ENCODE data around the gene AHNAK.
A peak's percentile ranks its signal among the peaks of the same experiment; 100 is the strongest.
"Not testable (repeated sequence)": the region's sequence is repeated elsewhere in the genome, so short reads cannot be mapped to it uniquely, and the experiment has no call there.

AHNAK gene

GRCh38 chr11:62449912-62450311, 96.7 kb downstream of the AHNAK start:
- H3K4me3 ChIP-seq (ENCODE audit: low read depth, low read length); POLR2A ChIA-PET; H3K9me3 ChIP-seq (ENCODE audit: control insufficient read depth, insufficient read depth, low read depth, low read length); H3K36me3 ChIP-seq (ENCODE audit: control insufficient read depth in 2 of 2, insufficient read depth in 1 of 2, low read length in 2 of 2); H3K4me1 ChIP-seq (ENCODE audit: control insufficient read depth, insufficient read depth, low read length); H3K27ac ChIP-seq (ENCODE audit: extremely low read depth, low read depth, low read length): not testable (repeated sequence)
- CTCF ChIA-PET, result interaction anchor here (3.5 kb wide), 1 partner anchor 25 kb away, joined by 20 read pairs; no protein-coding TSS in a partner anchor

- Histone ChIP-seq H3K36me3 (ENCODE audit: control insufficient read depth in 2 of 2, insufficient read depth in 1 of 2, low read length in 2 of 2) (no peaks in the 10 kb centered on the region; a peak in 1 of 3 replicates), H3K4me1 (ENCODE audit: control insufficient read depth, insufficient read depth, low read length) (no peaks in the 10 kb centered on the region), H3K4me3 (ENCODE audit: low read depth, low read length) (no peak overlapping the region), H3K27ac (ENCODE audit: extremely low read depth, low read depth, low read length) (no peak overlapping the region), H3K9me3 (ENCODE audit: control insufficient read depth, insufficient read depth, low read depth, low read length) (no peaks in the 10 kb centered on the region)
- ChIA-PET CTCF (interaction anchor here (0.6 to 3.5 kb wide), 2 partner anchors 10 to 25 kb away, joined by 5 to 20 read pairs; no protein-coding TSS in a partner anchor), POLR2A (no interaction called here)
- TF ChIP-seq ZNF223 (tag by site-specific recombination; IDR thresholded peaks at IDR 0.05), result no peak
- TF ChIP-seq PRDM10 (tag by site-specific recombination; IDR thresholded peaks at IDR 0.05), result peak; percentile 44; the same call in 1 of the 2 replicates
Measured at GRCh38 chr11:62449451-62449851, 97.2 kb downstream of the AHNAK start.

GRCh38 chr11:62446091-62446490, 100.5 kb downstream of the AHNAK start:
- POLR2A ChIA-PET, result no interaction called here
- no peaks in the 10 kb centered on the region; a peak in 1 of 3 replicates for H3K36me3 ChIP-seq (ENCODE audit: control insufficient read depth in 2 of 2, insufficient read depth in 1 of 2, low read length in 2 of 2)
- no peaks in the 10 kb centered on the region for H3K9me3 ChIP-seq (ENCODE audit: control insufficient read depth, insufficient read depth, low read depth, low read length)
- no peaks in the 10 kb centered on the region for H3K4me1 ChIP-seq (ENCODE audit: control insufficient read depth, insufficient read depth, low read length)
- H3K27ac ChIP-seq (ENCODE audit: extremely low read depth, low read depth, low read length), result no peak overlapping the region
- H3K4me3 ChIP-seq (ENCODE audit: low read depth, low read length), result no peak overlapping the region
- TF ChIP-seq ZNF843 (tag by site-specific recombination; IDR thresholded peaks at IDR 0.05) (no peak), KLF17 (tag by site-specific recombination; IDR thresholded peaks at IDR 0.05) (0 out of 2 replicates have a peak, but pooled peaks have one; percentile 33)
- CTCF ChIA-PET, result interaction anchor here (0.7 to 1.0 kb wide), 3 partner anchors 10 to 21 kb away, joined by 3 to 8 read pairs (median 3); no protein-coding TSS in a partner anchor

- H3K9me3 ChIP-seq (ENCODE audit: control insufficient read depth, insufficient read depth, low read depth, low read length), result no peaks in the 10 kb centered on the region
- H3K4me1 ChIP-seq (ENCODE audit: control insufficient read depth, insufficient read depth, low read length), result no peaks in the 10 kb centered on the region
- no peak overlapping the region for H3K4me3 ChIP-seq (ENCODE audit: low read depth, low read length)
- H3K36me3 ChIP-seq (ENCODE audit: control insufficient read depth in 2 of 2, insufficient read depth in 1 of 2, low read length in 2 of 2), result no peaks in the 10 kb centered on the region; a peak in 1 of 3 replicates
- CTCF ChIA-PET, result interaction anchor here (0.6 to 1.3 kb wide), 5 partner anchors 21 to 622 kb away, joined by 3 to 8 read pairs (median 5); no protein-coding TSS in a partner anchor
- POLR2A ChIA-PET, result no interaction called here
- H3K27ac ChIP-seq (ENCODE audit: extremely low read depth, low read depth, low read length), result no peak overlapping the region
- TF ChIP-seq SALL2 (tag by site-specific recombination; IDR thresholded peaks at IDR 0.05; ENCODE audit: borderline replicate concordance) (no peak), ZNF280D (tag by site-specific recombination; IDR thresholded peaks at IDR 0.05) (no peak), ZFP69B (tag by site-specific recombination; IDR thresholded peaks at IDR 0.05) (no peak), TRIM28 (IDR thresholded peaks at IDR 0.05; ENCODE audit: borderline replicate concordance, low read length) (no peak), ZFP41 (tag by site-specific recombination; IDR thresholded peaks at IDR 0.05; ENCODE audit: borderline replicate concordance) (no peak), ZNF24 (tag by site-specific recombination; IDR thresholded peaks at IDR 0.05) (no peak), ZBTB7A (tag by site-specific recombination; IDR thresholded peaks at IDR 0.05; ENCODE audit: low read depth) (no peak), ZNF513 (tag by site-specific recombination; IDR thresholded peaks at IDR 0.05) (no peak), ZNF341 (tag by site-specific recombination; IDR thresholded peaks at IDR 0.05; ENCODE audit: low read depth) (no peak), BCL11B (tag by site-specific recombination; IDR thresholded peaks at IDR 0.05; ENCODE audit: low read depth) (no peak), ZNF521 (tag by site-specific recombination; IDR thresholded peaks at IDR 0.05) (no peak), OSR2 (tag by site-specific recombination; IDR thresholded peaks at IDR 0.05) (no peak), ZNF626 (tag by site-specific recombination; IDR thresholded peaks at IDR 0.05) (no peak), GLI4 (tag by site-specific recombination; IDR thresholded peaks at IDR 0.05) (no peak), ZNF48 (tag by site-specific recombination; IDR thresholded peaks at IDR 0.05) (no peak)
Measured at GRCh38 chr11:62445314-62445740, 101.3 kb downstream of the AHNAK start.

Measured in HEK293 (cell line).